C4-2B (cell line): ENCODE results near the gene THAP11.

Source experiments
- H3K27ac ChIP-seq: fragments of 450-650 bp; 2 replicates; pipeline ENCODE4 v1.5.1; 2017
- CTCF ChIP-seq: fragments of 450-650 bp; conservative IDR thresholded peaks from 2 replicates; pipeline ENCODE4 v1.5.1; 2017; ENCODE audit warnings: mild to moderate bottlenecking
- ZFX ChIP-seq: fragments of 450-650 bp; IDR thresholded peaks from 2 replicates; pipeline ENCODE4 v1.6.1; 2017

THAP11 gene

GRCh38 chr16:67846320-67847063 is 4.4 kb downstream of the THAP11 start, which contains the start of gene NUTF2:
TSS of gene NUTF2 (plus strand) at chr16:67846933. CDS start at chr16:67865131, 18,198 bp downstream.
- TF ChIP-seq CTCF = no peak
- no peak for TF ChIP-seq ZFX
- peak within 1 kb of the TSS; percentile 95 for H3K27ac ChIP-seq

GRCh38 chr16:67847064-67847861 is 5.1 kb downstream of the THAP11 start, which contains the start of gene CENPT:
TSS of gene CENPT (minus strand) at chr16:67847693. CDS start at chr16:67833859, 13,834 bp downstream.
- peak within 1 kb of the TSS; percentile 95 for H3K27ac ChIP-seq
- TF ChIP-seq ZFX (peak; percentile 64), CTCF (no peak)

- TF ChIP-seq ZFX (no peak), CTCF (no peak)
- peak overlapping the region; percentile 95 for H3K27ac ChIP-seq
Measured at GRCh38 chr16:67848118-67848517, 6.0 kb downstream of the THAP11 start.

GRCh38 chr16:67853670-67854069 is 11.6 kb downstream of the THAP11 start:
- H3K27ac ChIP-seq = no peak overlapping the region
- TF ChIP-seq ZFX (no peak), CTCF (no peak)

- no peak for TF ChIP-seq CTCF
- no peak for TF ChIP-seq ZFX
- no peak overlapping the region for H3K27ac ChIP-seq
Measured at GRCh38 chr16:67855789-67856188, 13.7 kb downstream of the THAP11 start.

GRCh38 chr16:67856927-67857546 is 14.9 kb downstream of the THAP11 start:
- H3K27ac ChIP-seq = no peak overlapping the region

More at GRCh38 chr16:67856927-67857546, 14.9 kb downstream of the THAP11 start:
- TF ChIP-seq ZFX (no peak), CTCF (no peak)
